ENCODE data around the gene ABL1. TPM values are rescaled to one million over a fixed set of nuclear protein-coding genes. Genes with fewer than 3 reads are reported as not detected.
"Not testable (repeated sequence)": the region's sequence is repeated elsewhere in the genome, so short reads cannot be mapped to it uniquely, and the experiment has no call there.

ABL1 gene
- polyA plus RNA-seq, 3 donors = 4.5 to 14.5 (median 8.0) TPM

- Histone ChIP-seq H3K4me3 (replicated peaks in 1 of 3; ENCODE audit: low read depth in 2 of 3, low read length in 3 of 3) (no peak overlapping the region), H3K36me3 (replicated peaks in 1 of 2; ENCODE audit: control insufficient read depth in 1 of 2, insufficient read depth in 2 of 2, low read length in 2 of 2) (no peaks in the 10 kb centered on the region), H3K79me2 (ENCODE audit: insufficient read depth, low read length) (no peaks in the 10 kb centered on the region), H3K9ac (ENCODE audit: insufficient read depth, low read length, poor library complexity, severe bottlenecking) (no peak overlapping the region), H3K4me2 (replicated peaks; ENCODE audit: extremely low read depth, low read length, poor library complexity, severe bottlenecking) (no peak overlapping the region), H3K4me1 (ENCODE audit: control insufficient read depth in 1 of 2, insufficient read depth in 2 of 2, low read length in 2 of 2) (no peaks in the 10 kb centered on the region), H3K9me3 (replicated peaks in 1 of 2; ENCODE audit: control insufficient read depth in 1 of 2, insufficient read depth in 1 of 2, low read length in 2 of 2) (no peaks in the 10 kb centered on the region), H2AFZ (ENCODE audit: insufficient read depth, low read depth, low read length, poor library complexity, severe bottlenecking) (no peak overlapping the region), H4K20me1 (ENCODE audit: insufficient read depth, low read length) (no peaks in the 10 kb centered on the region), H3K27ac (ENCODE audit: low read depth in 1 of 2, low read length in 2 of 2) (no peak overlapping the region), H3K27me3 (ENCODE audit: control insufficient read depth in 2 of 2, insufficient read depth in 2 of 2, low read length in 2 of 2) (no peaks in the 10 kb centered on the region)
- Mint-ChIP-seq H3K4me1 (peaks cover 2% of the 10 kb centered on the region), H3K36me3 (no peaks in the 10 kb centered on the region), H3K4me3 (no peak overlapping the region), H3K9me3 (peaks cover 0 to 4% (median 0%) of the 10 kb centered on the region in 7 donors), H3K27me3 (ENCODE audit: low read depth in 3 of 3) (peaks cover 4 to 8% (median 8%) of the 10 kb centered on the region in 3 donors), H3K27ac (no peak overlapping the region)
- no peak for TF ChIP-seq CTCF (IDR thresholded peaks at IDR 0.05)
- 82% methylated on average over 12 of the region's 19 CpGs for WGBS (ENCODE audit: insufficient coverage)
- intact Hi-C loops (cut with micrococcal nuclease) = no loop called here
- no peak for DNase-seq
Measured at GRCh38 chr9:130908878-130909355, 73.9 kb downstream of the ABL1 start.

GRCh38 chr9:130910041-130910440 lies 75.0 kb downstream of the ABL1 start:
- H3K4me3 ChIP-seq (replicated peaks in 1 of 3; ENCODE audit: low read depth in 2 of 3, low read length in 3 of 3); H4K20me1 ChIP-seq (ENCODE audit: insufficient read depth, low read length); H3K9me3 ChIP-seq (replicated peaks in 1 of 2; ENCODE audit: control insufficient read depth in 1 of 2, insufficient read depth in 1 of 2, low read length in 2 of 2); H3K9ac ChIP-seq (ENCODE audit: insufficient read depth, low read length, poor library complexity, severe bottlenecking); H3K36me3 ChIP-seq (replicated peaks in 1 of 2; ENCODE audit: control insufficient read depth in 1 of 2, insufficient read depth in 2 of 2, low read length in 2 of 2); H3K4me1 Mint-ChIP-seq; intact Hi-C loops (cut with micrococcal nuclease); H3K4me2 ChIP-seq (replicated peaks; ENCODE audit: extremely low read depth, low read length, poor library complexity, severe bottlenecking); H3K4me3 Mint-ChIP-seq; H3K79me2 ChIP-seq (ENCODE audit: insufficient read depth, low read length); H3K36me3 Mint-ChIP-seq; H3K27ac ChIP-seq (ENCODE audit: low read depth in 1 of 2, low read length in 2 of 2); H3K27me3 ChIP-seq (ENCODE audit: control insufficient read depth in 2 of 2, insufficient read depth in 2 of 2, low read length in 2 of 2); H2AFZ ChIP-seq (ENCODE audit: insufficient read depth, low read depth, low read length, poor library complexity, severe bottlenecking); H3K9me3 Mint-ChIP-seq; DNase-seq; H3K27ac Mint-ChIP-seq; H3K4me1 ChIP-seq (ENCODE audit: control insufficient read depth in 1 of 2, insufficient read depth in 2 of 2, low read length in 2 of 2): not testable (repeated sequence)
- WGBS (ENCODE audit: insufficient coverage) = 98% methylated on average over 11 of the region's 27 CpGs
- H3K27me3 Mint-ChIP-seq (ENCODE audit: low read depth in 3 of 3) = peaks cover 5 to 10% (median 8%) of the 10 kb centered on the region in 3 donors

- WGBS (ENCODE audit: insufficient coverage) = no CpG with 5 or more reads among the region's 1 CpG
- H3K4me3 ChIP-seq (replicated peaks in 1 of 3; ENCODE audit: low read depth in 2 of 3, low read length in 3 of 3); H2AFZ ChIP-seq (ENCODE audit: insufficient read depth, low read depth, low read length, poor library complexity, severe bottlenecking); H3K4me2 ChIP-seq (replicated peaks; ENCODE audit: extremely low read depth, low read length, poor library complexity, severe bottlenecking); H3K4me1 ChIP-seq (ENCODE audit: control insufficient read depth in 1 of 2, insufficient read depth in 2 of 2, low read length in 2 of 2); H3K27ac Mint-ChIP-seq; H3K36me3 ChIP-seq (replicated peaks in 1 of 2; ENCODE audit: control insufficient read depth in 1 of 2, insufficient read depth in 2 of 2, low read length in 2 of 2); H3K27ac ChIP-seq (ENCODE audit: low read depth in 1 of 2, low read length in 2 of 2); H3K4me1 Mint-ChIP-seq; H3K79me2 ChIP-seq (ENCODE audit: insufficient read depth, low read length); H3K9me3 ChIP-seq (replicated peaks in 1 of 2; ENCODE audit: control insufficient read depth in 1 of 2, insufficient read depth in 1 of 2, low read length in 2 of 2); H3K9ac ChIP-seq (ENCODE audit: insufficient read depth, low read length, poor library complexity, severe bottlenecking); H3K9me3 Mint-ChIP-seq; H3K36me3 Mint-ChIP-seq; DNase-seq; H3K27me3 ChIP-seq (ENCODE audit: control insufficient read depth in 2 of 2, insufficient read depth in 2 of 2, low read length in 2 of 2); H4K20me1 ChIP-seq (ENCODE audit: insufficient read depth, low read length); H3K4me3 Mint-ChIP-seq; intact Hi-C loops (cut with micrococcal nuclease): not testable (repeated sequence)
- peaks cover 7 to 10% (median 8%) of the 10 kb centered on the region in 3 donors for H3K27me3 Mint-ChIP-seq (ENCODE audit: low read depth in 3 of 3)
Measured at GRCh38 chr9:130910670-130911069, 75.6 kb downstream of the ABL1 start.
